ENCODE results near the gene ZNF837. TPM values are rescaled to one million over a fixed set of nuclear protein-coding genes. Genes with fewer than 3 reads are reported as not detected.

Gene ZNF837
- total RNA-seq = 1.2 TPM

GRCh38 chr19:58380662-58381459 lies at the start of gene ZNF837:
ZNF837 (minus strand) TSS chr19:58381030; CDS start chr19:58369332, 11,698 bp downstream.
- H3K4me1 ChIP-seq = peaks cover 30% of the 10 kb centered on the region
- H3K9me3 ChIP-seq = no peaks in the 10 kb centered on the region
- no peaks in the 10 kb centered on the region for H3K36me3 ChIP-seq
- no peaks in the 10 kb centered on the region for H3K27me3 ChIP-seq
- peak within 1 kb of the TSS; percentile 69 to 72 for H3K4me3 ChIP-seq
- DNase-seq (ENCODE audit: extremely low spot score in 2 of 2) = peak; percentile 100
- peak within 1 kb of the TSS; percentile 90 for H3K27ac ChIP-seq
- intact Hi-C loops (cut with DNase I) = loop anchor here (5.0 kb wide), 1 partner anchor 86 kb away; the partner anchor contains the start of gene ZNF324
- TF ChIP-seq CTCF (IDR thresholded peaks at IDR 0.05) (peak in 1 of 3 experiments; percentile 22), POLR2A (IDR thresholded peaks at IDR 0.05) (peak in 1 of 2 donors; percentile 67), POLR2AphosphoS5 (IDR thresholded peaks at IDR 0.05; ENCODE audit: insufficient read depth in 1 of 2, low read depth in 1 of 2) (peak; percentile 73 to 82)

GRCh38 chr19:58429745-58430144 lies 48.9 kb upstream of the ZNF837 start:
- TF ChIP-seq POLR2A (IDR thresholded peaks at IDR 0.05) (no peak), CTCF (IDR thresholded peaks at IDR 0.05) (no peak), POLR2AphosphoS5 (IDR thresholded peaks at IDR 0.05; ENCODE audit: insufficient read depth in 1 of 2, low read depth in 1 of 2) (no peak)
- peaks cover 7 to 44% of the 10 kb centered on the region in 2 donors for H3K36me3 ChIP-seq
- no peaks in the 10 kb centered on the region for H3K4me1 ChIP-seq
- no peaks in the 10 kb centered on the region for H3K27me3 ChIP-seq
- intact Hi-C loops (cut with DNase I) = no loop called here
- no peak overlapping the region for H3K4me3 ChIP-seq
- peaks cover 69% of the 10 kb centered on the region for H3K9me3 ChIP-seq
- H3K27ac ChIP-seq = no peak overlapping the region
- DNase-seq (ENCODE audit: extremely low spot score in 2 of 2) = no peak

GRCh38 chr19:58428617-58429016 lies 47.8 kb upstream of the ZNF837 start:
- H3K4me3 ChIP-seq = no peak overlapping the region
- intact Hi-C loops (cut with DNase I) = no loop called here
- H3K4me1 ChIP-seq = no peaks in the 10 kb centered on the region
- peaks cover 58% of the 10 kb centered on the region for H3K9me3 ChIP-seq
- H3K27me3 ChIP-seq = no peaks in the 10 kb centered on the region
- H3K36me3 ChIP-seq = peaks cover 0 to 33% of the 10 kb centered on the region in 2 donors
- no peak for DNase-seq (ENCODE audit: extremely low spot score in 2 of 2)
- TF ChIP-seq POLR2A (IDR thresholded peaks at IDR 0.05) = no peak
- no peak for TF ChIP-seq POLR2AphosphoS5 (IDR thresholded peaks at IDR 0.05; ENCODE audit: insufficient read depth in 1 of 2, low read depth in 1 of 2)
- TF ChIP-seq CTCF (IDR thresholded peaks at IDR 0.05) = no peak
- no peak overlapping the region for H3K27ac ChIP-seq

GRCh38 chr19:58417071-58417470 lies 36.2 kb upstream of the ZNF837 start:
- Histone ChIP-seq H3K4me1 (no peaks in the 10 kb centered on the region), H3K36me3 (peaks cover 0 to 64% of the 10 kb centered on the region in 2 donors)
- intact Hi-C loops (cut with DNase I) = no loop called here

More at GRCh38 chr19:58417071-58417470, 36.2 kb upstream of the ZNF837 start:
- no peak for DNase-seq (ENCODE audit: extremely low spot score in 2 of 2)
- no peak for TF ChIP-seq POLR2A (IDR thresholded peaks at IDR 0.05)
- no peak for TF ChIP-seq CTCF (IDR thresholded peaks at IDR 0.05)
- TF ChIP-seq POLR2AphosphoS5 (IDR thresholded peaks at IDR 0.05; ENCODE audit: insufficient read depth in 1 of 2, low read depth in 1 of 2) = no peak
- Histone ChIP-seq H3K27ac (no peak overlapping the region), H3K27me3 (no peaks in the 10 kb centered on the region), H3K4me3 (no peak overlapping the region), H3K9me3 (peaks cover 6% of the 10 kb centered on the region)
